Medulla oblongata (tissue), 1 donor: ENCODE results near the gene BBS1.

ENCODE experiments used
- DNase-seq: peaks from one replicate; pipeline ENCODE4 v3.0.0-alpha.2; 2015; ENCODE audit errors: extremely low spot score

Gene BBS1

DNA sequence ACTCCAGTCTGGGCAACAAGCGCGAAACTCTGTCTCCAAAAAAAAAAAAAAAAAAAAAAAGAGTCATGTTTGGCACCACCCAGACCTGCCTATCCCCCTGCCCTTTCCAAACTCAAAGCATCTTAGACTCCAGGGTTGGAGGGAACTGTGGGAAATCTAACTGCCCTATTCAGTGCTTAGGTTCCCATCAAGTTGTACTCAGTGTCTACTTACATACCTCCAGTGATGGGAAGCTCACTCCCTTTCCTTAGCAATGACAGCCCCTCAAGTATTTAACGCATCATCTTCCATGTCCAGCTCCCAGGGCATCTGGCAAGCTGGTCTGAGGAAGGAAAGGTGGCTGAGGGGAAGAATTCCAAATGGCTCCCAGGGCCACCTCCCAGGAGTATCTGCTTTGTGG is 39.3 kb downstream of the BBS1 start:
- no peak for DNase-seq

DNA sequence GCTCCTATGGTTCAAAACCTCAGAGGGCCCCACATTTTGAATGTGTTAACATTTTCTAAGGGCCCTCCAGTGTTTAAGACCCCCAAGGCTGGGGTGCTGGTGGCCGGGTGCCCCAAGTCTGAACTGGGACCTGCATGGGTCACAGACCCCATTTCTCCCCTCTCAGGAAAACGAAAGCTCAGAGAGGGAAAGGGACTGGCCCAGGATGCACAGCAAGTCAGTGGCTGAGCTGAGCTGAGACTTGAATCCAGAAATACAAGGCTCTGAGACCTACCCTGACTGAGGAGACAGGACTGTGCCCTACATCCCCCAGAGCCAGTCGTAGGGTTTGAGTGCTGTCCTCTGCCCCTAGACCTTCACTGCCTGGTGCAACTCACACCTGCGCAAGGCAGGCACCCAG is 40.5 kb downstream of the BBS1 start:
- no peak for DNase-seq

DNA sequence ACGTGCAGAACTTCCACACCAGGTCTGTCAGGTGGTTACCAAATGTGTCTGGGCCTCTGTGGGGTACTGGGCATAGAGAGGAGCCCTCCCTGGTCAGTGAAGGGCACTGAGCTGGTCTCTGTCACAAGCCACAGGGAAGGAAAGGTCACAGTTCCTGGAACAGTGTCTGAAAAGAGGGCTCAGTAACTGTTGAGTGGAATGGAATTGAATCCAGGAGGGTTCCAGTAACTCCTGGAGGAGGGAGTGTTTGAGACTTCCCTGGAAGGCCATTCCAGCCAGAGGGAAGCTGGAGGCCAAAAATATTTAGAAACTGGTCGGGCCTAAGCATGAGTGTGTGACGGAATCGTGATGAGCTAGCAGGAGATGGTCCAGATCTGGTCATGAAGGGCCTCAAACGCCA is 44.2 kb downstream of the BBS1 start:
- DNase-seq, result no peak

DNA sequence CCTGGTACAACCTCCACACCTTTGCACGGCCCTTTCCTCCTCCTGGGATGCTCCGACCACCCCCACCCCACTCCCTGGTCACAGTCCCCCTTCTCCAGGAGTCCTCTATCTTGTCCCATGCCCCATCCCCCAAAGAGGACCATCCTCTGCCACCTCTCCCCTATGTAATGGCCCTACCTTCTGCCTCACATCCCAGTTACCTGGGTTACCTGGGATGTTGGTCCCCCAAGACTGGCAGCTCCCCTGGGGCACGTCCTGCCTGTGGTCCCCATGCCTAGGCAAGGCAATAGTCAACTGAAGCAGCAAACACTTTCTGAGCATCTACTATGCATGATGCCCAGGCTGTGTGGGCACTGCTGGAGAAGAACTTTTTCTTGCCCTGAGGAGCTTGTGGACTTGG is 45.0 kb downstream of the BBS1 start:
- DNase-seq, result no peak

DNA sequence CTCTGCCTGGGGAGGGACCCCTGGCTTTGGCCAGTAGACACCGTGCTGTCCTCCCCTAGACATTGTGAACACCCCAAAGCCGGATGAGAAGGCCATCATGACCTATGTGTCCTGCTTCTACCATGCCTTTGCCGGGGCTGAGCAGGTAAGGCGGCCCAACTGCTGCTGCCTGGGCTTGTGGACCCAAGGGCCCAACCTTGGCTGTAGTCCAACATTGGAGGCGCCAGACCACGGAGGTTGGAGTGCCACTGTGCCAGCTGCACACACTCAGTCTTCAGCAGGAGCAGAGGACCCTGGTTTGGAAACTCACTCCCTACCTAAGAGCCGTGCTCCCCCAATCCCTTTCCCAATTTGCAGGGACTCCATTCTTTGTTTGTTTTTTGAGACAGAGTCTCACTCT is 45.7 kb downstream of the BBS1 start:
- DNase-seq, result no peak

DNA sequence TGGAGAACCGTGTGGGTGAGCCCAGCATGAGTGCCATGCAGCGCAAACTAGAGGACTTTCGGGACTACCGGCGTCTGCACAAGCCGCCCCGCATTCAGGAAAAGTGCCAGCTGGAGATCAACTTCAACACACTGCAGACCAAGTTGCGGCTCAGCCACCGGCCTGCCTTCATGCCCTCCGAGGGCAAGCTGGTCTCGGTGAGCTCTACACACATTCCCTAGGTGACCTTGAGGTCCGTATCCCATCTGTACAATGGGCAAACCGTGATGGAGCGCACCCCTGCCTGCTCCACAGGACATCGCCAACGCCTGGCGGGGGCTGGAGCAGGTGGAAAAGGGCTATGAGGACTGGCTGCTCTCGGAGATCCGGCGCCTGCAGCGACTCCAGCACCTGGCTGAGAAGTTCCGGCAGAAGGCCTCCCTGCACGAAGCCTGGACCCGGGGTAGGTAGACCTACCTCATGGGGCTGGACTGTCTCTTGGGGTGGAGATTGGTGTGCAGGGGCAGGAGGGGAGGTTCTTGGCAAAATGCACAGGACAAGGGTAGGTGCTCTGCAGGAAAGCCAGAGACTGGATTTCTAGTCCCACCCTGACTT is 47.4 kb downstream of the BBS1 start:
- DNase-seq, result no peak

DNA sequence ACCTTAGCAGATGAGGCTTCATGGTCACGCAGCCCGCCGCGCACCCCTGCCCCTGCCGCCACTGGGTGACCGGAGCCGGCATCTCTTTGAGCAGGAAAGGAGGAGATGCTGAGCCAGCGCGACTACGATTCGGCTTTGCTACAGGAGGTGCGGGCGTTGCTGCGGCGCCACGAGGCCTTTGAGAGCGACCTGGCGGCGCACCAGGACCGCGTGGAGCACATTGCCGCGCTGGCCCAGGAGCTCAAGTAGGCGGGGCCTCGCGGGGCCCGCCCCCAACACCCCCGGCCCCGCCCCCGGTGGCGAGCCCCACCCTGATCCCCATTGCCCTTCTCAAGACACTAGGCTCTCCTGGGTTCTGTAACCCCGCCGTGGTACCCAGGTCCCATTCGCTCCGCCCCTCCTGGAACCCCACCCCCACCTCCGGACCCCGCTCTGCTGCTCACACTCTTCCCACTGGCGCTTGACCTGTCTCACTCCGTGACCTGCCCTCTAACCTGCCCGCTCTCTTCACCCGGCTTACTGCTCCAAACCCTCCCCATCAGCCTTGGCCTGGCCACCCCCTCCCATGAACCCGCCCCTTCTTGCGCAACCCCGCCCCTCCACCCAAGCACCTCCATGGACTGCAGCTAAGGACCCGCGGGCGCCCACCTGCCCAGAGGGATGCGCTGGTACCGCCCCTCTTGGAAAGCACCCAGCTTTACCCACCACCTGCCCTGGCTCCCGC is 48.9 kb downstream of the BBS1 start:
- no peak for DNase-seq

DNA sequence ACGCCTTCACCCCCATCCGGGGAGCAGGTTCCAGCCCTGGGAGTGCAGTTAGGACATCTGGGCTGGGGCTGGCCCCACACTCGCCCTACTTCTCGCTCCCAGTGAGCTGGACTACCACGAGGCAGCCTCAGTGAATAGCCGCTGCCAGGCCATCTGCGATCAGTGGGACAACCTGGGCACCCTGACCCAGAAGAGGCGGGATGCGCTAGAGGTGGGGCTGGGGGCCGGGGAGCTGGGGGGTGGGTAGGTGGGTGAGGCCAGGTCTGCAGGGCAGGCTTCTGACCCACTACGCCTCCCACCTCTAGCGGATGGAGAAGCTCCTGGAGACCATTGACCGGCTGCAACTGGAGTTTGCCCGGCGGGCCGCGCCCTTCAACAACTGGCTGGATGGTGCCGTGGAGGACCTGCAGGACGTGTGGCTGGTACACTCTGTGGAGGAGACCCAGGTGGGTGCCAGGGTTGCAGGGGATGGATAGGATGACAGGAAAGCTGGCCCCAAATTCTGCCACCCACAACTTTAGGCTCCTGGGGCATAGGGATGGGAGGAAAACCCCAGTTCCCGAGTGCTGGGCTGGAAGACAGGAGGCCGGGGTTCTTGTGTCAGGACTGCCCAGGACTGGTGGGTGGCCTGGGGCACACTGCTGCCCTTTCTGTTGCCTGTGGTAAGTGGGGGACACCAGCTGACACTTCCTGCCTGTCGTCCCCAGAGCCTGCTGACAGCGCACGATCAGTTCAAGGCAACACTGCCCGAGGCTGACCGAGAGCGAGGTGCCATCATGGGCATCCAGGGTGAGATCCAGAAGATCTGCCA is 49.6 kb downstream of the BBS1 start:
- no peak for DNase-seq

DNA sequence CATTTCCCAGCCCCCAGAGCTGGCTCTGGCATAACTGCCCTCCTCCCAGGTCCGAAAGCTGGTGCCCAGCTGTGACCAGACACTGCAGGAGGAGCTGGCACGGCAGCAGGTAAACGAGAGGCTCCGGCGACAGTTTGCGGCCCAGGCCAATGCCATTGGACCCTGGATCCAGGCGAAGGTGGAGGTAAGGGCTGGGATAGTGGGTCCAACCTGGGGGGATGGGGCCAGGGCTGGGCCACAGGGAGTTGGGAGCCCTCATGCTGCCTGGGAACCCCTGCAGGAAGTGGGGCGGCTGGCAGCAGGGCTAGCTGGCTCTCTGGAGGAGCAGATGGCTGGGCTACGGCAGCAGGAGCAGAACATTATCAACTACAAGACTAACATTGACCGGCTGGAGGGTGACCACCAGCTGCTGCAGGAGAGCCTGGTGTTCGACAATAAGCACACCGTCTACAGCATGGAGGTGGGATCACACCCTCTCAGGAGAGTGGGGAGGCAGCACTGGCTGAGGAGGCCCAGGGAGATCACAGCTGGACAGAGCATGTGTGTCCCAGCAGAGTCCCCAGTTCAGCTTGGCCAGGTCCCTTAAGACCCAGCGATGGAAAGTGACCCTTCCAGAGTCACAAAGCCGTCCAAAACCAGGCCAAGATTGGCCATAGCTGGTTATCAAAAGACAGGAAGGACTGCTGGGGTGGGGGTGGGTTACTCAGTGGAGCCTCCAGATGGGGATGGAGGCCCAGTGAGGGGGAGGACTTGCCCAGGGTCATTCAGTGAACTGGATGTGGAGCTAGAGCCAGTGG is 50.9 kb downstream of the BBS1 start:
- DNase-seq, result no peak

DNA sequence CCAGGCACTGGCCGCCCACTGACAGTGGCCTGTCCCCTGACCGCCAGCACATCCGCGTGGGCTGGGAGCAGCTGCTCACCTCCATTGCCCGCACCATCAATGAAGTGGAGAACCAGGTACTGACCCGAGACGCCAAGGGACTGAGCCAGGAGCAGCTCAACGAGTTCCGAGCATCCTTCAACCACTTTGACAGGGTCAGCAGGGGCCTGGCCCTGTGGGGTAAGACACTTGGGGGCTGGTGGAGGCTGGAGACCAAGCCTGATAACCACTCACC is 51.5 kb downstream of the BBS1 start:
- no peak for DNase-seq

DNA sequence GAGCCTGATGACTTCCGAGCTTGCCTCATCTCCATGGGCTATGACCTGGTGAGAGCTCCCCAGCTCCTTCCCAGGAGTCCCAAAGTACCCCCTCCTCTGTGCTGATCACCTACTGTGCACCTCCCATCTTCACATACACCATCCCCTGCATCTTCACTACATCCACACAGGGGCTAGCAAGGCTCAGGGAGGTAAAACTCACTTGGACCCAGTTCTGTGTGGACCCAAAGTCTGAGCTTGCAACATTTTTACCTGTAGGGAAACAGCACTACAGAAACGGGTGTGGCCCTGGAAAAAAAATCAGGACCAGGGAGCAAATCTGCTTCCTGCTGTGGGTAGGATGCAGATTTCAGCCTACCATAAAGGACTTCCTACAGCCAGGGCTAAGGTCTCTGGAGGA is 51.8 kb downstream of the BBS1 start:
- DNase-seq, result no peak

DNA sequence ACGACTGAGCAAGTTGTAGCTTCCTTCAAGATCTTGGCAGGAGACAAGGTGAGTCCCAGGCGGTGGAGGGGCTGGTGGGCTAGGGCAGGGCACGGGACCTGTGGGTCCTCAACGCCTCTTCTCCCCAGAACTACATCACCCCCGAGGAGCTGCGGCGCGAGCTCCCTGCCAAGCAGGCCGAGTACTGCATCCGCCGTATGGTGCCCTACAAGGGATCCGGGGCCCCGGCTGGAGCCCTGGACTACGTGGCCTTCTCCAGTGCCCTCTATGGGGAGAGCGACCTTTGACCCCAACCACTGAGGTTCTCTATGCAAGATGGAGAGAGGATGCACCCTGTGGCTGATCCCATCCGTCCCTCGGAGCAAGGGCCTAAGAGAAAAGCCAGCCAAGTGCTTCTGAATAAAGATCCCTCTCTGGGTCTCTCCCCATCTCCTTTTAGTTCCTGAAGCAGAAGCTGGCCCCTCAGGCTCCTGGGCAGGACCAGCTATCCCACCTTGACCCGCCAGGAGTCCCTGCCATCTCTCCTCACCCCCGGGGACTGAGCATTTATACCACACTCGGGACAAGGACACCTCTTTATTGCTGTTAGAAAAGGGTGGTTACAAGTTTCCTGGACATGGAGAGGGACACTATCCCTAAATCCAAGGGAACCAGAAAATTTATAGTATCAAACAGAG is 52.6 kb downstream of the BBS1 start:
- no peak for DNase-seq

DNA sequence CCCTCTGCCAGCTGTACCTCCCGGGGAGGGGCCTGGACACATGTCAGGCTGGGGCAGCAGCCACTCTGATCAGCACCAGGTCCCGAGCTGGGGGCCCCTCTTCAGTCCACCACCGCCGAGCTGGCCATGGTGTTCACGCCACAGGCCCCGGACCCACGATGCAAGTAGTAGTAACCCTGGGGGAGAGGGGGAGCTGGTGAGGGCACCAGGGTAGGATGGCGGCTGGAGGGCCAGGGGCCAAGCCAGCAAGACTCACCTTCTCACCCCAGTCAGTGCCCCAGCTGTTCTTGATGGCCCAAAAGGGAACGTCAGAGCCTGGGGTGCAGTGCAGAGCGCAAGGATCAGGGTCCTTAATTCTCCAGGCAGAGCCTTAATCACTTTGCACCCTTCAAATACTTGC is 53.4 kb downstream of the BBS1 start:
- DNase-seq, result no peak

DNA sequence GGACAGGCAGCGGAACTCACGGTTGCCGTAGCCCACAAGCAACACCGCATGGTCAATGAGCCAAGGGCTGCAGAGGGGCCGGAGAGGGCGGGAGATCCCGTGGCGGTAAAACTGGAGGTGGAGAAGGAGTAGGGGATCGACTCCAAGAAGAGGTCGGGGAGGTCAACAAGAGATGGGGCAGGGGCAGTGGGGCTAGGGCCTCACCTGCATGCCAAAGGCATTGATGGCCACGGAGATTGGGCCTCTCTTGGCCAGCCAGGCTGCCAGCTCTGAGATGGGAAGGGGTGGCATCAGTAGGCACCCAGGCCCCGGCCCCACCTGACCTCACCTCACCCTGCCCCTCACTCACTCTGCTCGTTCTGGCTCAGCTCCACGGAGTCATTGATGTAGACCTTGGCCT is 54.1 kb downstream of the BBS1 start:
- no peak for DNase-seq

DNA sequence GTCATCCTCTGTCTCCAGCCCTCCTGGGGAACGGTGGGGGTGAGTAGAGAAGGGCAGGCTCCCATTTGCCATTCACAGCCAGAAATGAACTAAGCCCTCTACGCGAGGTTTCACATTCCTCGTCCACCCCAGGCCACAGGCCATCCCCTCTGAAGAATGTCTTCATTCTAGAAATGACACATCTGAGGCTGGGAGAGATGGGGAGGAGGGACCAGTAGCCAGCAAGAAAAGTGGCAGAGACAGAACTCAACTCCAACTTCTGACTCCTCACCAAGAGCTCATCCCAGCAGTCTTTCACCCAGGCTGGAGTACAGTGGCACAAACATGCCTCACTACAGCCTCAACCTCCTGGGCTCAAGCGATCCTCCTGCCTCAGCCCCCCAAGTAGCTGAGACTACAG is 54.5 kb downstream of the BBS1 start:
- DNase-seq, result no peak

DNA sequence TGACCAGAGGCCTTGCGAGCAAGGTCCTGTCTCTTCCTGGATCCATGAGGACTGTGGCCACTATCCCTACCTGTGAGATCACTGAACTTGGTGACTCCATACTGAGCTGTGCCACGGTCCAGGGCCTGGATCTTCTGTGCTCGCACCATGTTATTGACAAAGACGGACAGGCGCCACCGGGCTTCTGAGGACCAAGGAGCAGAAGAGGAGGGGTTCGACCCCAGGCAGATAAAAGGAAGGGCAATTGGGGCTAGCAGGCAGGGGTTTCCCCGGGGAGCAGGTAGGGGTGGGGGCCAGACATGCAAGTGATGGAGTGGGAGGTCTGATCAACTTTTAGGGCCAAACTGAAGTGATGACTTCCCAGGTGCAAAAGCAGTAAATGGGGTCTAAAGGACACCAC is 55.8 kb downstream of the BBS1 start:
- no peak for DNase-seq

DNA sequence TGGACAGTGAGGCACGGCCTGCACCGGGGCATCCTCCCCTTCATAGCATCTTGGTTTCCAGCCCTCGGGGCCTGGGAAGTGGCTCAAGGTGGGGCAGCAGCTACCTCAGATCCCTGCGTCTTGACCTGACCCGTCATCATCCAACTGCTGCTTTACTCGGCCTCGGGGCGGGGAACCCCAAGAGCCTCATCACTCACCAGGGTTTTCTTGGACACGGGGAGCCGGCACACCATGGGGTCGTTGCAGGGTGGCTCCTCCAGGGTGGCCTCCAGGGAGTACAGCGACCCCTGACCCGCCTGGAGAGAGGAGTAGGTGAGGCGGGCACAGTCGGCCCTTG is 57.3 kb downstream of the BBS1 start:
- no peak for DNase-seq

DNA sequence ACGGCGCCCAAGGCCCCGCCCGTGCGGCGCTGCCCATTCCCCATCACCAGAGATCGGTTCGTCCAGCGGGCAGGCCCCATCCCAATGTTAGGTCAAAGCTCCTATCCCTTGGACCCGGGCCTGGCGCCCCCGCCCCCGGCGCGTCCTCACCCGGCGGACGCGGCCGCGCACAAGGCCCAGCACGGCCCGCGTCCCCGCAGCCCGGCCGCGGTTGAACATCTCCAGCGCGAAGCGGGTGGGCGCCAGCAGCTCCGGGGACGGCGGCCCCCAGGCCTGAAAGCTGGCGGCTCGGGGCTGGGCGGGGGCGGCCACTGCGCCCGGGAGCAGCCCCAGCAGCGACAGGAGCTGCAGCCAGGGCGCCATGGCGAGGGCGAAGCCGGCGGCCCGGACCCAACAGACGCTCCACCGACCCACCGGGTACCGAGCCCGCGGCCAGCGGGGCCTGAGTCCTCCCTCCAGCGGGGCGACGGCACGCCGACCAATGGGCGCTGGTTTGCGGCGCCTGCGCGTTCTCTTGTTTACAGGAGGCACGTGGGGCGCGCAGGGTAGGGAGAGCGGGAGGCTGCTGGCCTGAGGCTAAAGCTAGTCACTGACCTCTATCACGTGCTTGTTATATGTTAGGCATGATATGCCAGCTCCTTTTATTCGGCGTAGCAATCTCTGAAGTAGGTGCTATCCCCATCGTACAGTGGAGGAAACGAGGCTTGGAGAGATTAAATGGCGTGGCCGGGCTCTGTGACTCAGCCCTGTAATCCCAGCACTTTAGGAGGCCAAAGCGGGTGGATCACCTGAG is 57.9 kb downstream of the BBS1 start, which contains the start of gene CTSF:
Gene CTSF (minus strand): TSS at position 483 of the 793 bp plus-strand sequence. CDS start 120 bp downstream, at position 363.
- peak; percentile 92 for DNase-seq

DNA sequence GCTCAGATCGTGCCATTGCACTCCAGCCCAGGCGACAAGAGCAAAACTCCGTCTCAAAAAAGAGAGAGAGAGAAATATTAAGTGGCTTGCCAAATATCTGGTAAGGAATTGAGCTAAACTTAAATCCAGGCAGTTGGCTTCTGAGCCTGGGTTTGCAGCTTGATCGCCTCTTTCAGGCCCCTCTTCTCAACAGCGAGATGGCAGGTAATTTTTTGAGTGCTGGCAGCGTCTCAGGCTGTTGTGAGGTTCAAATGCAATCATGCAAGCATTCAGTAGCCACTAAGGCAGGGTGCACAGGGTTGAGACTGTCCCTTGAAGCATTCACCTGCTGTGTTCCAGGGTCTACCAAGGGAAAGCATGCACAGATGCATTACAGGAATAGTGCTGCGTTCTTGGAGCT is 58.6 kb downstream of the BBS1 start:
- no peak for DNase-seq

DNA sequence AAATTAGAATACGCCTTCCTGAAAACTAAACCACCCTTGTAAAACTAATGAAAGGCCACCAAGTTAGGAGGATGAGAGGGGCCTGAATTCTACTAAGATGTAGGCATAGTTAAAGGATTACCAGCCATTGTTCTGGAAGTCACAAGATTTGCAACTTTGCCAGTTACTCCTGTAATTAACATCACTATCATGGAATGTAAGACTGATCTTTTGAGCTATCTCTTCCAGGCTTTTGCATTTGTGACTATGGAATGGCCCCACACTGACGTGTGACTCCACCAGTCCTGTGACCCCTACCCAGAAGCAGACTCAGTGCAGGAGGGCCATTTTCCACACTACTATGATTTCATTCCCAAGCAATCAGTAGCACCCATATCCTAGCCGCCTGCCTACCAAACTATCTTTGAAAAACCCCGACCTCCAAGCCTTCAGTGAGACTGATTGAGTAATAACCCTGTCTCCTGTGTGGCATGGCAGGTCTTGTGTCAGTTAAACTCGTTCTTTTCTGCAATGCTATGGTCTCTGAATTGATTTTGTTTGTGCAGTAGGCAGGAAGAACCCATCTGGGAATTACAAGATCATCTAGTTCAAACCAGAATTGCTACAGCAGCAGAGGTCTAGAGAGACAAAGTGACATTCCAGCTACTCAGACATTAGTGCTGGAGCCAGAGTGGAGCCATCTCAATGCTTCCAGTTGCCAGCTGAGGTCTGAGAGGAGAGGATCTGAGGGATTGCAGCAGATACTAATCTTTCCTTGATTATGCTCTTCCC is 59.8 kb downstream of the BBS1 start:
- no peak for DNase-seq

DNA sequence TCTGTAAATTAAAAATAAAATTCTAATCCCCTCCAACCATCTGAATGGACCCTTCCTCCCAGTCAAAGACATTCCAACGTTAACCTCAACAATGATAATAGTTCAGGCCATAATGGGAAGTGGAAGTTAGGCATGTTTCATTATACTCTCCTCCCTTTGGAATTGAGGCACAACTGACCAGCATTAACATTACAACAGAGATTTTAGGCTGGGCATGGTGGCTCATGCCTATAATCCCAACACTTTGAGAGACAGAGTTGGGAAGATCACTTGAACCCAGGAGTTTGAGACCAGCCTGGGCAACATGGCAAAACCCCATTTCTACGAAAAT is 60.4 kb downstream of the BBS1 start:
- no peak for DNase-seq
